Dermis microvascular lymphatic vessel endothelial cell (primary cell): ENCODE results near the gene GARIN5A. TPM values are rescaled to one million over a fixed set of nuclear protein-coding genes. Genes with fewer than 3 reads are reported as not detected.
"Not testable (repeated sequence)": the region's sequence is repeated elsewhere in the genome, so short reads cannot be mapped to it uniquely, and the experiment has no call there.

ENCODE experiments used
- DNase-seq, 2 donors: peaks; one replicate each; pipeline versions ENCODE4 v3.0.0 to v3.0.0-alpha.2; 2010; ENCODE audit warnings: low read depth in 2 of 2
- total RNA-seq: library from RNA; depleted of rRNA; stranded (reverse); fragments of >200 nt; gene quantifications from 2 replicates; pipeline ENCODE4 v1.2.1, GENCODE V29; 2014

Gene GARIN5A
- total RNA-seq, 1 donor from 2014 or later: 0.13 TPM

DNA sequence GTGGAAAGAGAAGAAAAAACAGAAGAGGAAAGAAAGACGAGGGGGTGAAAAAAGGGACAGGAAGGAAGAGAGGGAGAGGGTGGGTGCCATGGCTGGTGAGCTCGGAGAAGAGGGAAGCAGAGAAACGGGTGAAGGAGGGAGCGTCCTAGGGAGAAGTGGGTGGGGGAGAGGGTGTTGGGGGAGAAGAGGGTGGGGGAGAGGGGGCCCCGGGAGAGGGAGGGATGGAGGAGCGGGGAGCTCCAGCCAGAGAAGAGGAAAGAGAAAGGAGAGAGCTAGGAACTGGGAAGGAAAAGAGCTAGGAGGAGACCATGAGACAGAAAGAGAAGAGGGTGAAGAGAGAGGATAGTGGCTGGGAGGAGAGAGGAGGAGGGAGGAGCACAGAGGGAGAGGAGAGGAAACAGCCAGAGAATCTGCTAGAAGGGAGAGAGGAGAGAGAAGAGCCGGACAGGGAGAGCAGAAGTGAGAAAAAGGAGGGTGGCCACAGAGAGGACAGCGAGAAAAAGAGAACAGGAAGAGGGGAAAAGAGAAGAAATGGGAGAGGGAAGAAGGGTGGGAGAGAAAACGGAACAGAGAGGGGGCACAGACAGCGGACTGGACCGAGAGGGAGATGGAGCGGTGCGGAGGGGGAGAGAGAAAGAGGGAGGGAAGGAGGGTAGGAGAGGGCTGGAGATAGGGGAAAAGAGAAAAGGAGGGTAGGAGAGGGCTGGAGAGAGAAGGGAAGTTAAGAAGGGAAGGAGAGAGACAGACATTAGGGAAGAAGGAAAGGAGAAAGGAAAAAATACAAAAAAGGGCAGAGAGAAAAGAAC is 11.9 kb upstream of the GARIN5A start:
- no peak for DNase-seq

DNA sequence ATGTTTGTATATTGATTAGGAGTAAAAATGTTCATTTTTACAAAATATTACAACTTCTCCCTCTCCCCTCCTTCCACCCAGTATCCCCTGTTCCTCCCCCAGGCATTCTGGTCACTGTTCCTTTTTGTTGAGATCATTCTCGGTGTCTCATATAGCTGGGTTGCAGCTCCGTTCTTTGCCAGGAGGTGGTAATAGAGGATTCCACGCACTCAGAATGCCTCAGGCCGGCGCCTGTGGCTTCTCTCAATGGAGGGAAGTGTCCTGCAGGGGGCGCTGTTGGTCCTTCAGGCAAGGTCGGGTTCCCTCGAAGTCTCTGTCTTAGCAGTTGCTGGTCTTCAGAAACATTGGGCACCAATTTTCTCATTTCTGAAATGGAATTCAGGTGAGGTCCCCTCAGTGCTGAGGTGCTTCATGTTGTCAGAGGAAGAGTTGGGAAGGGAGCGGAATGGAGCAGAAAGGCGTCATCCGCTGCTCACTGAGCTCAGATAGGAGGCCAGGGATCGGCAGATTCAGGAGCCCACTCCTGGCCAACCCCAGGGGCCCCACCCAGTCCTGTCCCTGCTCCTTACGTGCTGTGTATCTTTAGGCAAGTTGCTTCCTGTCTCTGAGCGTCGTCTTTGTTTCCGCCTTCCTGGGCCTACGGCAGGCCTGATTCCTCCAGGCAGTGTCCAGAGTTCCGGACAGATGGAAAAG is 10.3 kb upstream of the GARIN5A start:
- peak; percentile 12 to 37 for DNase-seq

DNA sequence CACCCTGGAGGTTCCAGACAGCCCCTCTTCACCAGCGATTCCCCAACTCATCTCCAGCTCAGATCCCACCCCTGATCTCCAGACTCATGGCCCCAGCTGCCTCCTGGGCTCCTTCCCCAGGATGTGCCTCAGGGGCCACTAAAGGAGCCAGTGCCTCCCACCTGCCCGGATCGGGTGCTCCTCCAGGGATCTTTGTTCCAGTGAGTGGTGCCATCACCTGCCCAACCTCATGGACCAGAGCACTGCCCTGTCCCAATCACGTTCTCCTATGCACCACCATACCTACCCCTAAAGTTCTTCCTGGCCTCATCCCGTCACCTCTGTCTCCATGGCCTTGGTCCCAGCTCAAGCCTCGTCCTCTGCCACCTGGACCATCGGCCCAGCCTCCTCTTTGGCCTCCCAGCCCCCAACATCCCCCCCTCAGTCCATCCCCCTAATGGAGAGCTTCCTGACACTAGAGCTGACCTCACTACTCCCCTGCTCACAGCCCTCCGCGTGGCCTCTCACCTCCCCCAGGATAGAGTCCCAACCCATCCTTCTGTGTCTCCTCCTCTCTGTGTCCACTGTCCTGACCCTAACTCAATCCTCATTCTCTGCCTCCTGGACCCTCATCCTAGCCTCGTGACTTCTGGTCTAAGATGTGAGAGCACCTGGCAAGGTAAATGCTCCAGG is 8.8 kb upstream of the GARIN5A start:
- no peak for DNase-seq

DNA sequence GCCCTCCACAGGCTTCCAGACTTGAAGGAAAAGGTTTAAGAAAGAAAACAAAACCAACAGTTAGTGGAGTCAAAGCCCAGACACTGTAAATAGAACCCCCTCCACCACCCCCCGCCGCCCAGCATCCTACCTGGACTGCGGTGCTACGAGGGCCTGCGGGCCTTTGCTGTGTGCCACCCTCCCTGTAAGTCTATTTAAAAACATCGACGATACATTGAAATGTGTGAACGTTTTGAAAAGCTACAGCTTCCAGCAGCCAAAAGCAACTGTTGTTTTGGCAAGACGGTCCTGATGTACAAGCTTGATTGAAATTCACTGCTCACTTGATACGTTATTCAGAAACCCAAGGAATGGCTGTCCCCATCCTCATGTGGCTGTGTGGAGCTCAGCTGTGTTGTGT is 6.3 kb upstream of the GARIN5A start:
- no peak for DNase-seq

DNA sequence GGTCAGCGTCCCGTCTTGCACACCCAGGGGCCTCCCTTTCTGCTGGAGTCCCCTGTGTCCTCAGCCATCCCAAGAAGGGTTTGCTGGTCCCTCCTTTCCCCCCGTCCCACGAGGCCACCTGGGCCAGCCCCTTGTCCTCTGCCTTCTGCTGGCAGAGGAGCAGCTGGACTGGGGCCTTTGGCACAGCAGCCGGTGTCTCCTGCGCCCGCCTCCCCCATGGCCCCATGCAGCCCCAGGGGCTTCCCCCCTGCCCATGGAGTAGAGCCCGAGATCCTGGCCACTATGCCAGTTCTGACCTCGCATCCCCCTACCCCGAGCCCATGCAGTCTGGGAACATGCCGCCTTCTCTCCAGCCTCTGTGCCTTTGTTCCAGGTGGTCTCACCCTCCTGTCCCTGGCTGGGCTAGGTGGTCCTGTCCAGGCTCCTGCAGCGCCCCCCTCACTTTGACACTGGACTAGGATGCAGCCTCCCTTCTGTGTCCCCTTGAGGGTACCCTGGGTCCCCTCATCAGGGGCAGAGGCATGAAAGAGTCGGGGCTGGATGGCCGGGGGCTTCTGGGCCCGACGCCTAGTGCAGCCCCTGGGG is 5.7 kb upstream of the GARIN5A start:
- DNase-seq: no peak

DNA sequence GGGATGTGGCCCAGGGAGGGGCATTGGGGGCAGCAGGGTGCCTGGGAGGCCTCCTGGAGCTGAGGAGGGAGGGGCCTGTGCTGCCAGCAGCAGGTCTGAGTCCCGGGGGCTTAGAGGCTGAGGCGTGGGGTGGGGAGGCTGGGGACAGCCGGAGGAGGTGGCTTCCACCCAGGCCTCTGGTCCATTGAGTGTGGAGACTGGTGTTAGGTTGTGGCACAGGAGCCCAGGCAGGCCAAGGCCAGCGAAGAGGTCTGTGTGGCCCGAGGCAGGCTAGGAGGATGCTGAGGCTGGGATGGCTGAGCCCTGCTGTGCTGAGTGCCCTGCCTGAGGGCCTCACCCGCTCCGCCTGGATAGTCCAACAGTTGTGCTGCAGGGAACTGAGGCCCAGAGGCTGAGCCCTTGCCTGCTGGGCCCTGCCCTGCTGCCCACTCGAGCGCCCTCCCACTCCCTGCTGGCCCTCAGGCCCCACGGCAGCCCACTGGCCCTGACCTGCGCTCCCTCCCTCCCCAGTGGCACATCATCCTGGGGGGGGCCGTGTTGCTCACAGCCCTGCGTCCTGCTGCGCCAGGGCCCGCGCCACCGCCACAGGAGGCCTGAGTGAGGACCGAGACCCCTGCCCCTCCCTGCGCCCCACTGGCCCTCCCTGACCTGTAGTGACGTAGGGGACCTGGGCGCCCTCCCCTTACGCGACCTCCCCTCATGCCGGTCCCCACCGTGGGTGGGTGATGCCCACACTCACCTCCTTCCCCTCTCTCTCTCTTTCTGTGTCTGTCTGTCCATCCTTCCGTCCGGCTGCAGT is 4.9 kb upstream of the GARIN5A start:
- no peak for DNase-seq

DNA sequence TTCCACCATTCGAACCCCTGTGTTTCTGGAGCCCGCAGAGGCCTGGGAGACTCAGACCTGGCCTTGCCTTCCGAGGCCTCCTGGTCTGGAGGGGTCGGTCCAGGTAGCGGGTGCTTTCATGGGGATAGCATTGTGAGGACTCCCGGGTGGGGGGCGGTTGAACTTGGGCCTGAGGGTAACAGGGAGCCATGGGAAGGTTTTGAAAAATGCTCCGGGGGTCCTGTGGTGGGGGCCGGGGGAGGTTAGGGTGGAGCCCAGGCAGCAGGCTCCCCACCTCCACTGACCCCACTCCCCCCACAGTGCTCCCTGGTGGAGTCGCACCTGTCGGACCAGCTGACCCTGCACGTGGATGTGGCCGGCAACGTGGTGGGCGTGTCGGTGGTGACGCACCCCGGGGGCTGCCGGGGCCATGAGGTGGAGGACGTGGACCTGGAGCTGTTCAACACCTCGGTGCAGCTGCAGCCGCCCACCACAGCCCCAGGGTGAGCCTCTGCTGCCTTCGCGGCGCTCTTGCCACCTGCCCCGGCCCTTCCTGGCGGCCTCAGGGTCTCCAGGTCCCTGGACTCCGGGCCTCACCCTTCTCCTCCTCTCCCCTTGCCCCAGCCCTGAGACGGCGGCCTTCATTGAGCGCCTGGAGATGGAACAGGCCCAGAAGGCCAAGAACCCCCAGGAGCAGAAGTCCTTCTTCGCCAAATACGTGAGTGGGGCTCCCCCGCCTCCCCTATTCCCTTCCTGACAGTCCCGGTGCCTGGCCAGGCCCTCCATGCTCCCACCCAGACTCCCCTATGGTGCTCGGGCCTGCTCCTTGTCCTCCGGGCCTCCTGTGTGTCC is 3.8 kb upstream of the GARIN5A start:
- no peak for DNase-seq

DNA sequence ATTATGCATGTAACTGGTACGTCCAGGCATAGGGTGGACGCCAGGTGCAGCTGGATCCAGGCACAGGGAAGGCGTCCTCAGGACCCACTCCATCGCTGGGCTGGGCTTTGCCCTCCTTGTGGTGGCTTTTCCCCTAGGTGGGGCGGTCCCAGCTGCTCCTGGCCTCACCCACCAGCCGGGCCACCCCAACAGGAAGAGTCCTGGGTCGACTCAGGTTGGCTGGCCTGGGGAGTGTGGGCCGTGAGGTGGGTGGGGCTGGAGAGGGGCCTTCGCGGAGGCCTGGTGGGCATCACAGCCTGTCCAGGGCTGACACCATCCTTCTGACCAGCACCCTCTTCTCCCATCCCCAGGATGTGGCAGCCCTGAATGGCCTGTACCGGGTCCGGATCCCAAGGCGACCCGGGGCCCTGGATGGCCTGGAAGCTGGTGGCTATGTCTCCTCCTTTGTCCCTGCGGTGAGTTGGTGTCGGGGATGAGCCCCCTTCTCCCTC is 3.2 kb upstream of the GARIN5A start:
- DNase-seq: no peak

DNA sequence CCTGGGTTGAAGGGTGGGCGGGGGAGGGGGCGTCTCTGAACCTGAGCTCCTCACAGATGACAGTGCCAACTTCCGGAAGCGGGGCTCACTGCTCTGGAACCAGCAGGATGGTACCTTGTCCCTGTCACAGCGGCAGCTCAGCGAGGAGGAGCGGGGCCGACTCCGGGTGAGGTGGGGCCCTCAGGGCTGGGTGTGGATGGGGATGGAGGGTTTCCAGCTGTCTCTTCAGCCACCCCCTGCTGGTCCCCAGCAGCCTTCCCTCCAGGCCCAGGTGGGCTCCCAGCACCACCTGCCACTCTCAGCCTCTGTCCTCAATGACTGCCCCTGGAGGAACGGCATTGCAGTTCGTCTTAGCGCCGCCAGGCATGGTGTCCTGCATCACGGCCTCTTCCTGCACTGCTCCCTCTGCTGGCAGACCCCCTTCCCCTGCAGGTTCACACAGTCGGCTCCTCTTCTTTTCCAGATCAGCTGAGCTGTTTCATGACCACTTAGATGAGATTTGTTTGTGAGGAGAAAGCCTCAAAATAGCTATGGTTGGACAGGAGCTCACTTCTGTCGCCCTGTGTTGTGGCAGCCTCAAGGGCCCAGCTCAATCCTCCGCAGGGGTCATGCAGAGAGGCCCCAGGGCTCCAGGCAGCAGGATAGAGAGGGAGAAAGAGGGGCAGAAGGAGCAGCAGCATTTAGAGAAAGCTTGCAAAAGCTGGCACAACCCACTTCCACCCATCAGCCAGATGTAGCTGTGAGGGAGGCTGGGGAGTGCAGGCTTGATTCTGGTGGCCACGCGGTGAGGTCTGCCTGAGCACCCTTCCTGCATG is 2.5 kb upstream of the GARIN5A start:
- DNase-seq: peak; percentile 21 to 52

DNA sequence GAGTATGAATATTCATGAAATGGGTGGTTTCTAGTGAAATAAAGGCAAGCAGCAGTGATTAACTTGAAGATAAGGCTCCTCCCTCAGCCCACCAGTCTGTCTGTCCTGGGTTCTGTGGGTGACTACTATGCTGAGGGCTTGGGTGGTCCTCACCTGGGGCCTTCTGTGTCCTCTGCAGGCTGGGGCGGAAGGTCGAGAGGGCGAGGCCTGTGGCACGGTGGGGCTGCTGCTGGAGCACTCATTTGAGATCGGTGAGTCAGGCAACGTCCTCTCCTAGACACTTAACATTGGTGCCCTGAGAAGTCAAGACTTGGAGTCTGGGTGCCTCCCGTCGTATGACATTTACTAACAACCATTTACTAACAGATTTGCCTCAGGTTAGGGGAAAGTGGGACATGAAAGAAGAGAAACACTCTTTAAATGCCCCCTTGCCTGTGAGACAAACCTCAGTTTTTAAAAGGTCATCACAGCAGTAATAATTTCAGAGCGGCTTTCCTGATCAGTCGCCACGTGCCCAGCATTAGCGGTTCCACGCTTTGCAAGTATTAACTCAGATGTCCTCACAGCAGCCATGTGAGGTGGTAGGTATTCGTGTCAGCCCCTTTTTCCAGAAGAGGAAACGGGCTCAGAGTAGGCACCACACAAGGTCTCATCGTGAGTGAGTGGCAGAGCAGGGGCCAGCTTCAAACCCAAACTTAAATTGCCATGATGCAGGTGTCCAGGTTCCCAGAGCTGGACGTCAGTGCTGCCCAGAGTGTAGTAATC is 1.3 kb upstream of the GARIN5A start:
- DNase-seq: no peak

DNA sequence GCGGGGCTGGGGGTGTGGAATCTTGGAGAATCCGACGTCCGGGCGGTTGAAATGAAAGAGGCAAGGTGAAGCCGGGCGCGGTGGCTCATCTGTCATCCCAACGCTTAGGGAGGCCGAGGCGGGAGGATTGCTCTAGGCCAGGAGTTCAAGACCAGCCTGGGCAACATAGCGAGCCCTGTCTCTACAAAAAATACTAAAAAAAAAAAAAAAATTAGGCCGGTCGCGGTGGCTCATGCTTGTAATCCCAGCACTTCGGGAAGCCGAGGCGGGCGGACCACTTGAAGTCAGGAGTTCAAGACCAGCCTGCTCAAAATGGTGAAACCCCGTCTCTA is 225 bp upstream of the GARIN5A start:
- no peak for DNase-seq

DNA sequence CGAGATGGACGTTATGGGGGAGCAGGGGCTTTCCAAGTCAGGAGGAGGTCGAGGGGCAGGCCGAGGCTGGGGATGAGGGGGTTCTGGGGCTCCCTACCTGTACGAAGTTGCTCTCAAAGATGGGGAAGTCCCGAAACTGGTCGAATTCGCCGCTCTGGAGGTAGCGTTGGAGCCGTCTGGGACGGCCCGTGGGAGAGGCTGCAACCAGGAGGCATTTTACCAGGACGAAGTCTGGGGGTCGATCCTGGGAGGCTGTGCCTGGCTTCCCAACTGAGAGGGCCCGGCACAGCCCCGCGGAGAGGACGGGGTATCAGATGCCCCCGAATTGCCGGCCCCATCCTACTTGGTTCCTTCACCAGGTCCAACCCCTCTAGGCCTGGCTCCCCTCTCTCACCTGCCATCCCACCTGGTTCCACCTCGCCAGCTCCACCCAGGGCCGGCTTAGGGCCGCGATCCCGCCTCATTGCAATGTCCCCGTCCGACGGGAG is 868 bp downstream of the GARIN5A start:
- no peak for DNase-seq

DNA sequence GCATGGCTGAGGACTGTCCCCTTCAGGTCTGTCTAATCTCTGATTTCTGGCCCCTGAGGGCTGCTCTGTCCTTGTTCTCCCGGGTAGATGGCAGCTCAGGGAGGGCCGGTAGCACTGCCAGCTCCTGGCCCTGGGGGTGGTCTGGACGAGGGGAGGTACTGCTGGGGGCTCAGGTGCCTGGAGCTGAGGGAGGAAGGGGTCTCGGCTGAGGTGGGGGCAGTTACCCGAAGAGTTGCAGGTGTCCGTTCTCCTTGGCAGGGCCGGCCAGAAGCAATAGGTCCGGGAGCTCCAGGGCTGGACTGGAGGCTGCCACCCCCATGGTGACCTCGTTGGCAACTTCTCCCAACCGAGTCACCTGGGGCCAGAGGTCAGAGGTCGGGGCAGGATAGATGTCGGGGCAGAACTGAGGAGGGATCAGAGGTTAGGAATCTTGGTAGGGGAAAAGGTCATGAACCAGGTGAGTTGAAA is 1.5 kb downstream of the GARIN5A start:
- no peak for DNase-seq

DNA sequence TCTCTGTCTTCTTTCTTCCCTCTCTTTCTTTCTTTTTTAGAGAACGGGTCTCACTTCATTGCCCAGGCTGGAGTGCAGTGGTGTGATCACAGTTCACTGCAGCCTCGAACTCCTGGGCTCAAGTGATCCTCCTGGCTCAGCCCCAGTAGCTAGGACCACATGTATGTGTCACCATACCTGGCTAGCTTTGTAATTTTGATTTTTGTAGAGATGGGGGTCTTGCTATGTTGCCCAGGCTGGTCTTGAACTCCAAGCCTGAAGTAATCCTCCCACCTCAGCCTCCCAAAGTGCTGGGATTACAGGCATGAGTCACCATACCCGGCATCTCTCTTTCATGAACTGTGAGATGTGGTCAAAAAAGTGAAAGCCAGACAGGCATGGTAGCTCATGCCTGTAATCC is 3.3 kb downstream of the GARIN5A start:
- DNase-seq: not testable (repeated sequence)

DNA sequence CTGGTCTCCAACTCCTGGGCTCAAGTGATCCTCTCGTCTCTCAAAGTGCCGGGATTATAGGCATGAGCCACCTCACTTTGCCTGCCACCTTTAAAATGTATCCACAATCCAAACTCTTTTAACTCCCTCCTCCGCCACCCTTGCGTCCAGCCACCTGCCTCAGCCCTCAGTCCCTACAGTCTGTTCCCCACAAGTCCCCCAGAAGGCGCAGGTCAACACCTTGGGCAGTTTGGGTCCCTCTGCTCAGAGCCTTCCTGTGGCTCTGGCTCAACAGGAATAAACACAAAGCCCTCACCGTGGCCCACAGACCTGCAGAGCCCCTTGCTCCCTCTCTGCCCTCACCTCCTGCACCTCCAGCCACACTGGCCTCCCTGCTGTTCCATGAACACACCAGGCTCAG is 7.8 kb downstream of the GARIN5A start:
- DNase-seq: no peak

DNA sequence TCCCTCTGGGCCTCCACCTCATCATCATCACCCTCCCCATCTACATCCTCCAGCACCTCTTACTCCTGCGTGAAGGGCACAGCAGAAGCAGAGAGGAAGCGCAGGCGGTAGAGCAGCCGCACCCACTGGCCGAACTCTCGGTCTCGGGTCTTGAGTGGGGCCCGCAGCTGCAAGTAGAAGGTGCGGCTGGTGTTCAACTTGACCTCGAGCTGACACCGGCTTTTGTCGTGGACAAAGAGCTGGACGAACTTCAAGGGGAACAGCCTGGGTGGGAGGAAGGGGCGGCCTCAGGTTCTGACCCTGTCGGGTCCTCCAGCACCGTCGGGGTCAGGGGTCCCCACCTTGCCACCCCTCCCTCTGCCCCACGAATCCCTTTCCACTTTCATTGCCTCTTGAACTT is 9.1 kb downstream of the GARIN5A start:
- DNase-seq: no peak

DNA sequence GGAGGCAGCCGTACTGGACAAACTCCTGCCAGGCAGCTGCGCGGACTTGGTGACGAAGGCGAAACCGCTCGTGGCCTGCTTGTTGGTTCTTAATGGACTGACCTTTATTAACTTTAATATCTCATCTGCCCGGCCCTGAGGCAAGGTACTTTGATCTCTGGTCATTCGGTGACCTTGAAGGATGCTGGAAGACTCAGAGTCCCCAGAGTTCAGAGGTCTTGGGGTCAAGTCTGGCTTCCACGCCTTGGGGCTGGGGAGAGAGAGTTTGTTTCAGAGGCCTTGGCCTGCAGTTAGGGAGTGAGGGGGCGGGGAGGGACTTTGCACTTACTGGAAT is 10.0 kb downstream of the GARIN5A start:
- DNase-seq: no peak

DNA sequence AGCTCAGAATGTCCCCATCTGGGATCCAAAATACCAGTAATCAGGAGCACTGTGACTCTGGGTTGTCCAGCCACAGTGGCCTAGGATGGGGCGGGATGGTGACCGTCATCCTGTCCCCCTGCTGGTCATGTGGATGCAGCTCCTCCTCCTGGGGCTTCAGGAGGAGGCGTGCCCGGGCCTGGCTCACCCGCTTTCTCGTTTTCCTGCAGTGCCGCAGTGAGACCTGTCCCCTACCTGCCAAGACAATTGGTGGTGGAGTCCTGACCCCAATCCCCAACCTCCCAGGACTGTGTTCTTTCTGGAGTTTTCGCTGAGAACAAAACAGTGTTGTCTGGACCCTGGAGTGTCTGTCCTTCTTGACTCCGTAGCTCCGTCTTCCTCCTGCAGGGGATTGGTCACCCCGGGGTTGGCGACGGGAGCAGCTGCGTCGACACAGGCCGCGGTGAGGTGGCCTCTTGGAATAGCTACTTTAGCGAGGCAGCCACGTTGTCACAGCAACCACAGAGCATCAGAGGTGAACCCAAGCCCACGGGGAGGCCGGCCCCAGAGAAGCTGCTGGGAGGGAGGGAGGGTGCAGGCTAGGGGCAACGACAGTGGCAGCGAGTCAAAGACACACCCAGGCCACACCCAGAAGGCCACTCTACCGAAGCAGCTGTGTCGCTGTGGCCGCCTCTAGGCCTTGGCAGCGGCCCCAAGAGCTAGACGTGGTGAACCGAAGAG is 10.5 kb downstream of the GARIN5A start:
- peak; percentile 7 to 17 for DNase-seq
